CD4-positive, alpha-beta memory T cell (primary cell): ENCODE data around the gene ZNF574. TPM values are rescaled to one million over a fixed set of nuclear protein-coding genes. Genes with fewer than 3 reads are reported as not detected.

Source experiments
- CTCF ChIA-PET: fragments of 350-600 bp; sonication (Branson Sonifier 250); formaldehyde crosslinking; loops from one replicate; lab custom pipeline; 2021; ENCODE audit warnings: inconsistent platforms; ENCODE audit not compliant: partially characterized antibody; lab: Charles Lee
- POLR2A ChIA-PET: fragments of 350-600 bp; sonication (Branson Sonifier 250); formaldehyde crosslinking; loops from one replicate; lab custom pipeline; 2021; ENCODE audit not compliant: partially characterized antibody; lab: Charles Lee
- DNase-seq, 5 donors: peaks; one replicate each; pipeline versions ENCODE4 v3.0.0 to v3.0.0-alpha.2; 2020 to 2022; ENCODE audit warnings: mixed read lengths in 1 of 5
- H3K27ac ChIP-seq: one replicate; pipeline ENCODE4 v1.7.0; 2013; ENCODE audit warnings: low read depth, low read length
- H3K27me3 ChIP-seq: 2 replicates; pipeline ENCODE4 v1.7.0; 2013; ENCODE audit warnings: mild to moderate bottlenecking, low read length, moderate library complexity; ENCODE audit not compliant: insufficient read depth
- H3K36me3 ChIP-seq: 2 replicates; pipeline ENCODE4 v1.7.0; 2013; ENCODE audit warnings: mild to moderate bottlenecking, low read length, moderate library complexity; ENCODE audit not compliant: insufficient read depth
- H3K4me1 ChIP-seq: 2 replicates; pipeline ENCODE4 v1.7.0; 2013; ENCODE audit warnings: mild to moderate bottlenecking, low read length, moderate library complexity; ENCODE audit not compliant: insufficient read depth
- H3K4me3 ChIP-seq, 2 donors: one replicate each; pipeline ENCODE4 v1.7.0; 2013; ENCODE audit warnings: low read length in 2 of 2, mild to moderate bottlenecking in 1 of 2
- H3K9me3 ChIP-seq, 2 donors: one replicate each; pipeline ENCODE4 v1.7.0; 2013; ENCODE audit warnings: low read length in 2 of 2, control low read depth in 1 of 2; ENCODE audit not compliant: control insufficient read depth in 1 of 2
- H3K27ac Mint-ChIP-seq, 7 donors: one replicate each; pipeline ENCODE4 v1.8.0; 2020 to 2021; ENCODE audit warnings: mixed read lengths in 7 of 7, mild to moderate bottlenecking in 6 of 7, inconsistent platforms in 3 of 7, moderate library complexity in 3 of 7
- H3K27me3 Mint-ChIP-seq, 2 donors: one replicate each; pipeline ENCODE4 v1.8.0; 2020 to 2021; ENCODE audit warnings: mixed read lengths in 2 of 2
- H3K36me3 Mint-ChIP-seq, 2 donors: one replicate each; pipeline ENCODE4 v1.8.0; 2020 to 2021; ENCODE audit warnings: mixed read lengths in 2 of 2, inconsistent platforms in 1 of 2, mild to moderate bottlenecking in 1 of 2
- H3K4me1 Mint-ChIP-seq, 4 donors: one replicate each; pipeline ENCODE4 v1.8.0; 2020 to 2021; ENCODE audit warnings: mixed read lengths in 4 of 4, mild to moderate bottlenecking in 1 of 4
- H3K4me3 Mint-ChIP-seq, 8 donors: one replicate each; pipeline ENCODE4 v1.8.0; 2020 to 2021; ENCODE audit warnings: mixed read lengths in 8 of 8, mild to moderate bottlenecking in 7 of 8, moderate library complexity in 6 of 8, inconsistent platforms in 3 of 8
- H3K9me3 Mint-ChIP-seq, 8 donors: one replicate each; pipeline ENCODE4 v1.8.0; 2020 to 2021; ENCODE audit warnings: mixed read lengths in 8 of 8, mild to moderate bottlenecking in 5 of 8, inconsistent platforms in 3 of 8, moderate library complexity in 1 of 8
- intact Hi-C: fragments of 100-400 bp; cut with micrococcal nuclease; formaldehyde crosslinking; loops from one replicate; pipeline ENCODE4 v1.15.1; 2023
- polyA plus RNA-seq, 2 donors: library from polyadenylated mRNA; unstranded; fragments of 300-500 nt; fragmentation: Illumina TruSeq; gene quantifications; one replicate each; pipeline ENCODE4 v1.2.3, GENCODE V29; 2021
- total RNA-seq, 2 experiments: library from RNA; stranded (reverse); gene quantifications; one replicate each; pipeline ENCODE4 v1.2.3, GENCODE V29; 2021

ZNF574 gene
- total and polyA plus RNA-seq, 4 experiments from 2014 or later: 14.8 to 26.0 (median 24.8) TPM

DNA sequence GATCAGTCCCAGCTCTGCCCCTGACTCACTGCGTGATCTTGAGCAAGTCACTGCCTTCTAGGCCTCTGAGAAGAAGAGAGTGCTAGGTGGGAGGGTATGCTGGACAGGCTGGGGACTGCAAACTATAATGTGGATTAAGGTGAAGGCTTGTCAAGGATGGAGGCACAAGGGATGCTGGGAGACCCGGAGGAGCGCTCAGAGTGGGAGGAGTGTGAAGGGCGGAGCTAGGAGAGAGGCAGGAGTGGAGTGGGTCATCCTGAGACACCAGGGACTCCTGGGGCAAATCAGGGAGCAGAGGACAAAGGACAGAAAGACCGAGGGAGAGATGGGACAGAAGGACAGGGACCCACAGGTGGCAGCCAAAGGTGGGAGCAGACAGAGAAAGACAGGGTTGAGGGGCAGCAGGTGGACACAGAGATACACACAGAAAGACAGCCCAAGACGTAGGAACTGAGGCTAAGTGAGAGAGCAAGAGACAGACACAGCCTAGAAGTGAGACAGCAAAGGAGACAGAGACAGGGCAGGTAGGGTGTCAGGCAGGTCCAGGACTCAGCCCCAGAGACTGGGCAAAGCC, 8.6 kb upstream of the ZNF574 start:
- POLR2A ChIA-PET: interaction anchor here (1.0 kb wide), 1 partner anchor 9 kb away, joined by 3 read pairs; the partner anchor contains the start of gene ZNF574
- DNase-seq: no peak
- intact Hi-C loops: no loop called here

DNA sequence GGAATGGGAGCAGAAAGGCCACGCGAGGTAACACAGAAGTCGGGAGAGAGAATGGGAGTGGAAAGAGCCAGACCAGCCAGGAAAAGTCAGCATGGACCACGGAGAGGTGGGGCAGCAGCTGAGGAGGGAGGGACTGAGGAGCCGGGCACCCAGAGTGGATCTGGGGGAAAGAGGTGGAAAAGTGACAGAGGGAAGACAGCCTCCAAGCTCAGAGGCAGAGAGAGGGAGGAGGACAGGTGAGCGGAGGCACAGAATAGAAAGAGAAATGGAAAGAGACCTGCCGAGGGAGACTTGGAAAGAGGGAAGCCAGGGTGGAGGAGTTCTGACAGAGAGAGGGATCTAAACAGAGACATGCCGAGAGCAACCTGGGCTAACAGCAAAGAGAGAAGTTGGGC, 7.6 kb upstream of the ZNF574 start:
- H3K27me3 ChIP-seq: peaks cover 11% of the 10 kb centered on the region
- Mint-ChIP-seq H3K4me3 (no peak overlapping the region), H3K36me3 (no peaks in the 10 kb centered on the region), H3K9me3 (peaks cover 0 to 1% (median 0%) of the 10 kb centered on the region in 8 donors), H3K4me1 (no peaks in the 10 kb centered on the region), H3K27me3 (peaks cover 0 to 7% of the 10 kb centered on the region in 2 donors), H3K27ac (no peak overlapping the region)
- no peaks in the 10 kb centered on the region for H3K9me3 ChIP-seq
- no peak overlapping the region for H3K4me3 ChIP-seq
- intact Hi-C loops: no loop called here
- peaks cover 5% of the 10 kb centered on the region for H3K4me1 ChIP-seq
- H3K36me3 ChIP-seq: no peaks in the 10 kb centered on the region
- POLR2A ChIA-PET: no interaction called here
- CTCF ChIA-PET: no interaction called here
- H3K27ac ChIP-seq: no peak overlapping the region
- no peak for DNase-seq

More for the DNA sequence above, 8.6 kb upstream of the ZNF574 start:
- no peak overlapping the region for H3K4me3 ChIP-seq
- Mint-ChIP-seq H3K36me3 (no peaks in the 10 kb centered on the region), H3K27ac (no peak overlapping the region), H3K9me3 (peaks cover 0 to 1% (median 0%) of the 10 kb centered on the region in 8 donors), H3K4me3 (no peak overlapping the region), H3K4me1 (no peaks in the 10 kb centered on the region), H3K27me3 (peaks cover 0 to 7% of the 10 kb centered on the region in 2 donors)
- H3K27me3 ChIP-seq: peaks cover 11% of the 10 kb centered on the region
- H3K27ac ChIP-seq: no peak overlapping the region
- peaks cover 5% of the 10 kb centered on the region for H3K4me1 ChIP-seq
- H3K9me3 ChIP-seq: no peaks in the 10 kb centered on the region
- CTCF ChIA-PET: no interaction called here
- no peaks in the 10 kb centered on the region for H3K36me3 ChIP-seq

DNA sequence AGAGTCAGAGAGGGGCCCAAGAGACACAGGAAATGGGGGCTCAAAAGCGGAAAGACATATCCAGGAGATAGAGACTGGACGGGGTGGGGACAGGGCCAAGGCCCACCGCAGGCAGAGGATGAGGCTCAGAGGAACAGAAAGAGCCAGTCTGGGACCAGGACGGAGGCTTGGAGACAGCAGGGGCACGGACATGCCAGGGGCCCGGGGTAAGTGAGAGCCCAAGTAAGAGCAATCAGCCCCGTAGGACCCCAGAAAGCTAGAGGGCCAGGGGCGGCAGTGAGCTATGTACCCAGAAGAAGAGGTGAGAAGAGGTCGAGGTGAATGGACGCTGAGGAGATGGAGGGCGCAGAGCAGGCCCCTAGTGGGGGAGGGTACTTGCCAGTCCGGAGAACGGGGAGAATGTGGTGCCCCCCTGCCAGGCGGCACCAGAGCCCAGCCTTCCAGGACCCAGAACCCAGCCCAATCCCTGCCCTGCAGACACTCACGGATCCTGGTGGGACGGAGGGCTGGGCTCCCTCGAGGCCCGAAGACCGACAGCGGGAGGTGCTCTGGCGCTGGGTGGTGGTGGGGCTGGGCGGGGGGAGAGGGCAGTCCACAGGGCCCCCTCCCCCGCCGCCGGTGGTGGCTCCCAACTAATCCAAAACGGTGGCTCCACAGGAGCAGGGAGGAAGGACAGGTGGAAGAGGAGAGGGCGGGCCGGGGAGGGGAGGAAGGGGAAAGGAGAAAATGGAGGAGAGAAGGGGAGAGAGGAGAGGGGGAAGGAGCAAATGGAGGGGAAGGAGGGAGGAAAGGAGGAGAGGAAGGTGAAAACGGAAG, 7.0 kb upstream of the ZNF574 start:
- no peaks in the 10 kb centered on the region for H3K4me1 Mint-ChIP-seq
- intact Hi-C loops: no loop called here
- Histone ChIP-seq H3K27ac (no peak overlapping the region), H3K36me3 (no peaks in the 10 kb centered on the region), H3K4me1 (peaks cover 5% of the 10 kb centered on the region), H3K4me3 (no peak overlapping the region), H3K27me3 (peaks cover 11% of the 10 kb centered on the region), H3K9me3 (no peaks in the 10 kb centered on the region)
- peaks cover 0 to 1% (median 0%) of the 10 kb centered on the region in 8 donors for H3K9me3 Mint-ChIP-seq
- ChIA-PET POLR2A (no interaction called here), CTCF (no interaction called here)
- H3K36me3 Mint-ChIP-seq: no peaks in the 10 kb centered on the region
- peaks cover 0 to 7% of the 10 kb centered on the region in 2 donors for H3K27me3 Mint-ChIP-seq
- H3K27ac Mint-ChIP-seq: no peak overlapping the region
- DNase-seq: no peak
- no peak overlapping the region for H3K4me3 Mint-ChIP-seq

DNA sequence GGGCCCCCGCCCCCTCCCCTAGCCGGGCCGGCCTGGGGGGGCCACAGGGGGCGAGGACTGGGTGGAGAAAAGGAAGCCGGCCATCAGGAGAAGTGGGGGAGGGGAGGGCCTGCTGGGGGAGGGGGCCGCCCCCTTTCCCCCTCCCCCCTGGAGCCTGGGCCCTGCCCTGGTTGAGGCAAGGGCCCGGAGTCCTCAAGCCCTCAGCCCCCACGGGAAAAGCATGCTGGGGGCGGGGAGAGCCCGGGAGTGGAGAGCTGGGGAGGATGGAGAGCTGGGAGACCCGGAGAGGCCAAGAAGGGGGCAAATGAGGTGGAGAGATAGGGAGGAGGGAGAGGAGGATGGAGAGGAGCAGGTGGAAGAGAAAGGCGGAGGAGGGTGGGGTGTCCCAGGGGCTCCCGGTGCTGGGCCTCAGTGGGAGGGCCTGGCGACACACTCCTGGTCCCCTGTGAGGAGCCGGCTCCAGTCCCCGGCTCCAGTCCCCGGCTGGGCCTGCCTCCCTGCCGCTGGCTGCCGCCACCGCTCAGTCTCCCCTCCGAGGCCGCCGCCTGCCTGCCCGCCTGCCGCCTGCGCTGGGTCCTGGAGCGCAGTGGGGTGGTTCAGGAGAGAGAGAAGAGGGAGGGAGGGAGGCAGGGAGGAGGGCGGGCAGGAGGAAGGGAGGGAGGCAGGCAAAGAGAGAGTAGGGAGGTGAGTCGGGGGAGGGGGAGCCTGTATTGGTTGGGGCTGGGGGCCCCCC, 6.2 kb upstream of the ZNF574 start, which contains the start of gene GRIK5:
Gene GRIK5, minus strand, starts transcription at position 588 of the 733 bp plus-strand sequence. CDS start 4,436 bp downstream, outside the sequence.
- Mint-ChIP-seq H3K9me3 (peaks cover 0 to 1% (median 0%) of the 10 kb centered on the region in 8 donors), H3K27me3 (no peaks in the 10 kb centered on the region), H3K4me3 (no peak within 1 kb of the TSS), H3K36me3 (no peaks in the 10 kb centered on the region), H3K27ac (peak within 1 kb of the TSS in 2 of 7 donors; percentile 8 to 71), H3K4me1 (peaks cover 0 to 2% (median 0%) of the 10 kb centered on the region in 4 donors)
- POLR2A ChIA-PET: no interaction called here
- Histone ChIP-seq H3K27me3 (peaks cover 11% of the 10 kb centered on the region), H3K9me3 (no peaks in the 10 kb centered on the region), H3K4me1 (peaks cover 6% of the 10 kb centered on the region), H3K4me3 (no peak within 1 kb of the TSS), H3K27ac (no peak within 1 kb of the TSS), H3K36me3 (no peaks in the 10 kb centered on the region)
- CTCF ChIA-PET: no interaction called here
- intact Hi-C loops: no loop called here
- DNase-seq: no peak

DNA sequence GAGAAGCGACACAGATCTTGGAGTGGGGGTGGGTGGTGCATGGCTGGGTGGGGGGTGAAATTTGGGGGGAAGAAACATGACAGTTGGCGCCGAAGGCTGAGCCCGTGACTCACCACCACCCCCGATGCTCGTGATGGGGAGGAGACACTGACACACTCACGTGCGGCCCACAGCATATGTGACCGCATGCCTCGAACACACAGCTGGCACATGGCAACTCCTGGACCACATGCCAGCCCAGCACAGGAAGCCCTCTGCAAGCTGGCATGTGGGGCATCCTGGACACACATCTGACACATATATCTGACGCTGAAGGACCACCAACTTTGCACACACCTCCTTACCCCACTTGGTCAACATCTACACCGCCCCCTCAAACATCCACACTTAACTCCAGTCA, 4.7 kb upstream of the ZNF574 start:
- peak overlapping the region in 1 of 7 donors; percentile 71 for H3K27ac Mint-ChIP-seq
- ChIA-PET CTCF (no interaction called here), POLR2A (no interaction called here)
- no peaks in the 10 kb centered on the region for H3K36me3 ChIP-seq
- no peaks in the 10 kb centered on the region for H3K27me3 Mint-ChIP-seq
- peaks cover 7% of the 10 kb centered on the region for H3K4me1 ChIP-seq
- no peaks in the 10 kb centered on the region for H3K9me3 ChIP-seq
- H3K27ac ChIP-seq: no peak overlapping the region
- peaks cover 0 to 6% of the 10 kb centered on the region in 2 donors for H3K36me3 Mint-ChIP-seq
- no peak overlapping the region for H3K4me3 Mint-ChIP-seq
- no peak overlapping the region for H3K4me3 ChIP-seq
- H3K9me3 Mint-ChIP-seq: peaks cover 0 to 2% (median 0%) of the 10 kb centered on the region in 8 donors
- H3K4me1 Mint-ChIP-seq: peaks cover 9 to 13% (median 11%) of the 10 kb centered on the region in 4 donors
- intact Hi-C loops: no loop called here
- no peak for DNase-seq
- H3K27me3 ChIP-seq: peaks cover 11% of the 10 kb centered on the region

DNA sequence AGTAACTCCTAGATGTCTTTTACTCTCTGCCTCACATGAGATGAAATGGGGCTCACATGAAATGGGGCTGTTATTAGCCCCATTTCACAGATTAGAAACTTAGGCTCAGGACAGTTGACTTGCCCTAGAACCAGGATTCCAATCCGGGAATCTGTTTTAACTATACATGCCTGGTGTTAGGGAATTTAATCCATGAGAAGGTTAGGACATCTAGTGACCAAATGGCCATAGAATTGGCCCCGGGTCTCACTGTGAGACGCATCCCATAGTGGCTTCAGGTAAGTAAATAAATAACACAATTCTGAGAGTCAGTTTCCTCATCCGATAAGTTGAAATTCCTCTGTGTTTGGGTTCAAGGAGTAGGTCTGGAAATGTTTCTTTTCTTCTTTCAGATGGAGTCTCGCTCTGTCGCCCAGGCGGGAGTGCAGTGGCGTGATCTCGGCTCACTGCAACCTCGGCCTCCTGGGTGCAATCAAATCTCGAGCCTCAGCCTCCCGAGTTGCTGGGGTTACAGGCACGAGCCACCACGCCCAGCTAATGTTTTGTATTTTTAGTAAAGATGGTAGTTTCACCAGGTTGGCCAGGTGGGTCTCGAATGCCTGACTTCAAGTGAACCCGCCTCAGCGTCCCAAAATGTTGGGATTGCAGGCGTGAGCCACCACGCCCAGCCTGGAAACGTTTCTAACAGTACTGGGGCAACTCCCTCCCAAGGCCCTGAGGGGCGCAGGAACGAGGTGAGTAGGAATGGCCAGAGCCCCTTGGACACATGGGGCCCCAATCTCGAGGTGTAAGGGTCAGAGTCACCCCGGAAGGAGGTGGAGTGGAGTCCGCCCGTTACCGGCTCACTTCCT, 1.2 kb upstream of the ZNF574 start:
- ChIA-PET POLR2A (no interaction called here), CTCF (no interaction called here)
- intact Hi-C loops: loop anchor here (1.0 to 5.0 kb wide), 3 partner anchors 143 to 348 kb away; partner anchors contain the start of genes DEDD2 and RPS19
- Histone ChIP-seq H3K36me3 (peaks cover 11% of the 10 kb centered on the region), H3K4me1 (peaks cover 24% of the 10 kb centered on the region), H3K4me3 (peak overlapping the region; percentile 66 to 86), H3K27me3 (no peaks in the 10 kb centered on the region), H3K9me3 (no peaks in the 10 kb centered on the region), H3K27ac (peak overlapping the region; percentile 95)
- peaks cover 7 to 28% of the 10 kb centered on the region in 2 donors for H3K36me3 Mint-ChIP-seq
- peaks cover 0 to 2% (median 0%) of the 10 kb centered on the region in 8 donors for H3K9me3 Mint-ChIP-seq
- no peaks in the 10 kb centered on the region for H3K27me3 Mint-ChIP-seq
- peak overlapping the region; percentile 97 to 100 (median 100) for H3K27ac Mint-ChIP-seq
- H3K4me3 Mint-ChIP-seq: peak overlapping the region; percentile 92 to 100 (median 98)
- H3K4me1 Mint-ChIP-seq: peaks cover 29 to 38% (median 34%) of the 10 kb centered on the region in 4 donors
- DNase-seq: no peak
